Measurements from ENCODE around the gene PBX2. TPM values are rescaled to one million over a fixed set of nuclear protein-coding genes. Genes with fewer than 3 reads are reported as not detected.

Gene PBX2
- total and polyA plus RNA-seq, 10 of the 15 experiments (the other 5 are each of a cell fraction or from before 2014, with no cell fraction given) = 0.84 to 66.5 (median 20.6) TPM

GRCh38 chr6:32151181-32151862 is 38.7 kb downstream of the PBX2 start:
- Histone ChIP-seq H3K4me3 (no peak overlapping the region), H3K9me3 (replicated peaks; ENCODE audit: control insufficient read depth, insufficient read depth, low read length) (no peaks in the 10 kb centered on the region; the same call in 2 of the 3 replicates), H2AFZ (ENCODE audit: control insufficient read depth, low read depth, low read length) (no peak overlapping the region), H3K36me3 (ENCODE audit: control insufficient read depth in 2 of 2, insufficient read depth in 2 of 2, low read length in 1 of 2) (no peaks in the 10 kb centered on the region; a peak in 1 of 4 replicates), H3K79me2 (ENCODE audit: control insufficient read depth, insufficient read depth, low read length) (no peaks in the 10 kb centered on the region), H4K20me1 (ENCODE audit: control insufficient read depth, insufficient read depth) (no peaks in the 10 kb centered on the region), H3K27me3 (replicated peaks in 1 of 2; ENCODE audit: control insufficient read depth in 2 of 2, insufficient read depth in 2 of 2, low read length in 1 of 2) (peaks cover 9% of the 10 kb centered on the region in 2 experiments), H3K4me1 (ENCODE audit: control insufficient read depth, insufficient read depth, low read length) (peaks cover 3% of the 10 kb centered on the region; the same call in 1 of the 2 replicates), H3K9ac (ENCODE audit: control insufficient read depth, insufficient read depth, low read length) (no peak overlapping the region), H3K27ac (ENCODE audit: control insufficient read depth, insufficient read depth) (no peak overlapping the region), H3K4me2 (ENCODE audit: control insufficient read depth, insufficient read depth) (no peak overlapping the region)
- intact Hi-C loops (cut with micrococcal nuclease; ENCODE audit: unreplicated experiment) = loop anchor here (10.0 kb wide), 1 partner anchor 107 kb away; no protein-coding TSS in a partner anchor
- WGBS (ENCODE audit: insufficient coverage, insufficient replicate concordance, low lambda C conversion rate, missing lambda C conversion rate) = 29% methylated on average over 7 of the region's 8 CpGs
- in situ Hi-C loops (cut with MboI) = no loop called here
- TF ChIP-seq WRNIP1 (IDR thresholded peaks at IDR 0.05; ENCODE audit: borderline replicate concordance, low read depth, low read length) (no peak), SRF (IDR thresholded peaks at IDR 0.05; ENCODE audit: low read depth in 2 of 2, low read length in 2 of 2) (no peak)
- ChIA-PET POLR2A (interaction anchor here (1.0 to 1.1 kb wide), 2 partner anchors 21 to 23 kb away, joined by 4 to 8 read pairs; partner anchors contain the start of gene ATF6B), CTCF (interaction anchor here (1.5 kb wide), 1 partner anchor 33 kb away, joined by 4 read pairs; no protein-coding TSS in a partner anchor), RAD21 (ENCODE audit: unreplicated experiment) (interaction anchor here (1.2 kb wide), 1 partner anchor 39 kb away, joined by 3 read pairs; the partner anchor contains the start of gene PBX2), SMC1A (ENCODE audit: uncharacterized antibody, unreplicated experiment) (no interaction called here)
- FAIRE-seq (no peak), DNase-seq (ENCODE audit: low read depth, low spot score) (no peak), ATAC-seq (no peak)
- no TSS peak for BruUV-seq (replicated peaks)

- no peak for DNase-seq (ENCODE audit: low read depth, low spot score)
- Histone ChIP-seq H3K4me3 (no peak overlapping the region), H3K9me3 (replicated peaks; ENCODE audit: control insufficient read depth, insufficient read depth, low read length) (no peaks in the 10 kb centered on the region; the same call in 2 of the 3 replicates), H3K27ac (ENCODE audit: control insufficient read depth, insufficient read depth) (no peak overlapping the region), H3K36me3 (ENCODE audit: control insufficient read depth in 2 of 2, insufficient read depth in 2 of 2, low read length in 1 of 2) (no peaks in the 10 kb centered on the region), H3K27me3 (replicated peaks in 1 of 2; ENCODE audit: control insufficient read depth in 2 of 2, insufficient read depth in 2 of 2, low read length in 1 of 2) (peaks cover 9 to 12% of the 10 kb centered on the region in 2 experiments), H4K20me1 (ENCODE audit: control insufficient read depth, insufficient read depth) (no peaks in the 10 kb centered on the region), H3K9ac (ENCODE audit: control insufficient read depth, insufficient read depth, low read length) (no peak overlapping the region), H2AFZ (ENCODE audit: control insufficient read depth, low read depth, low read length) (no peak overlapping the region), H3K4me1 (ENCODE audit: control insufficient read depth, insufficient read depth, low read length) (peaks cover 3% of the 10 kb centered on the region; the same call in 1 of the 2 replicates), H3K79me2 (ENCODE audit: control insufficient read depth, insufficient read depth, low read length) (no peaks in the 10 kb centered on the region), H3K4me2 (ENCODE audit: control insufficient read depth, insufficient read depth) (no peak overlapping the region)
- intact Hi-C loops (cut with micrococcal nuclease; ENCODE audit: unreplicated experiment) (loop anchor here (10.0 kb wide), 1 partner anchor 105 kb away; no protein-coding TSS in a partner anchor), in situ Hi-C loops (cut with MboI) (no loop called here)
- ChIA-PET POLR2A (no interaction called here), SMC1A (ENCODE audit: uncharacterized antibody, unreplicated experiment) (no interaction called here), CTCF (no interaction called here), RAD21 (ENCODE audit: unreplicated experiment) (no interaction called here)
- no peak for FAIRE-seq
- BruUV-seq (replicated peaks) = no TSS peak
- ATAC-seq = no peak
- 48% methylated on average over 36 of the region's 55 CpGs for WGBS (ENCODE audit: insufficient coverage, insufficient replicate concordance, low lambda C conversion rate, missing lambda C conversion rate)
- TF ChIP-seq SREBF2 (IDR thresholded peaks at IDR 0.05; ENCODE audit: low read length) (no peak), E4F1 (IDR thresholded peaks at IDR 0.05; ENCODE audit: borderline replicate concordance, partially characterized antibody) (no peak), ZBTB11 (CRISPR knock-in tag; IDR thresholded peaks at IDR 0.05) (no peak), MEF2B (IDR thresholded peaks at IDR 0.05; ENCODE audit: partially characterized antibody, poor library complexity, severe bottlenecking) (no peak), TCF3 (IDR thresholded peaks at IDR 0.05; ENCODE audit: borderline replicate concordance, insufficient read depth, low read depth, low read length) (no peak)
Observed at GRCh38 chr6:32149932-32150870, 39.8 kb downstream of the PBX2 start.
